ENCODE data around the gene PPM1N.
A peak's percentile ranks its signal among the peaks of the same experiment; 100 is the strongest.

The PPM1N gene

GRCh38 chr19:45498411-45499195 lies at the start of gene PPM1N:
TSS of gene PPM1N (plus strand) at chr19:45498443. CDS start at chr19:45498473, 30 bp downstream.
- DNase-seq (ENCODE audit: low read depth): peak; percentile 50

- no peak for DNase-seq (ENCODE audit: low read depth)
Measured at GRCh38 chr19:45448887-45449299, 49.4 kb upstream of the PPM1N start.

GRCh38 chr19:45450012-45450333 lies 48.3 kb upstream of the PPM1N start:
- DNase-seq (ENCODE audit: low read depth): no peak

- no peak for DNase-seq (ENCODE audit: low read depth)
Measured at GRCh38 chr19:45451131-45451849, 47.0 kb upstream of the PPM1N start.

GRCh38 chr19:45451850-45452387 lies 46.3 kb upstream of the PPM1N start:
- no peak for DNase-seq (ENCODE audit: low read depth)

- no peak for DNase-seq (ENCODE audit: low read depth)
Measured at GRCh38 chr19:45455707-45456499, 42.3 kb upstream of the PPM1N start.

- no peak for DNase-seq (ENCODE audit: low read depth)
Measured at GRCh38 chr19:45456500-45456815, 41.8 kb upstream of the PPM1N start.

- no peak for DNase-seq (ENCODE audit: low read depth)
Measured at GRCh38 chr19:45457776-45458175, 40.5 kb upstream of the PPM1N start.

GRCh38 chr19:45460807-45461347 lies 37.4 kb upstream of the PPM1N start:
- no peak for DNase-seq (ENCODE audit: low read depth)

- no peak for DNase-seq (ENCODE audit: low read depth)
Measured at GRCh38 chr19:45462174-45462573, 36.1 kb upstream of the PPM1N start.

- no peak for DNase-seq (ENCODE audit: low read depth)
Measured at GRCh38 chr19:45463241-45463640, 35.0 kb upstream of the PPM1N start.

GRCh38 chr19:45464274-45464673 lies 34.0 kb upstream of the PPM1N start:
- no peak for DNase-seq (ENCODE audit: low read depth)

- no peak for DNase-seq (ENCODE audit: low read depth)
Measured at GRCh38 chr19:45464852-45465441, 33.3 kb upstream of the PPM1N start.

- DNase-seq (ENCODE audit: low read depth): no peak
Measured at GRCh38 chr19:45467115-45467455, 31.2 kb upstream of the PPM1N start.

GRCh38 chr19:45467456-45468158 lies 30.6 kb upstream of the PPM1N start, which contains the start of gene FOSB:
TSS of gene FOSB (plus strand) at chr19:45467996. CDS start at chr19:45468587, 591 bp downstream.
- peak; percentile 89 for DNase-seq (ENCODE audit: low read depth)

GRCh38 chr19:45468159-45468651 lies 30.0 kb upstream of the PPM1N start:
- DNase-seq (ENCODE audit: low read depth): no peak

GRCh38 chr19:45468803-45469131 lies 29.5 kb upstream of the PPM1N start:
- no peak for DNase-seq (ENCODE audit: low read depth)

GRCh38 chr19:45469132-45469944 lies 28.9 kb upstream of the PPM1N start:
- peak; percentile 88 for DNase-seq (ENCODE audit: low read depth)

- no peak for DNase-seq (ENCODE audit: low read depth)
Measured at GRCh38 chr19:45469945-45470761, 28.1 kb upstream of the PPM1N start.

- no peak for DNase-seq (ENCODE audit: low read depth)
Measured at GRCh38 chr19:45470762-45471081, 27.5 kb upstream of the PPM1N start.

All from activated T-helper 1 cell treated with Interleukin-2 at 50 U/mL for 16 hours (primary cell).